ENCODE data around the gene CACNG5.
"Not testable (repeated sequence)": the region's sequence is repeated elsewhere in the genome, so short reads cannot be mapped to it uniquely, and the experiment has no call there.

Gene CACNG5

DNA sequence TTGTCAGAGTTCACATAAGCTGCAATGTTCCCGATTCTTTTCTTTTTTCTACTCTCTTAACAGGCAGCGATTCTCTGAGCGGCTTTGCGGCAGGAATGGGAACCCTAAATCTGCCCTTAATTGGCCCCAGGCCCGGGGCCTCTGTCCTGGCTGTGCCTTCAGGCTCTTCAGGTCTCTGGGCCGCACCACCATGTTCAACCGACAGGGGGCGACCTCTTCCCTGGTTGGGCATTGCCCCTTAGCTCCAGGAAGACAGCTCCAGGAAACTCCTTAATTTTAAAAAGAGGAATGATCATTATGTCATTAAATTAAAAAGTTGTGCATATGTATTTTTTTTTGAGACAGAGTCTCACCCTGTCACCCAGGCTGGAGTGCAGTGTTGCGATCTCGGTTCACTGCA lies 20.3 kb downstream of the CACNG5 start:
- DNase-seq: no peak

- DNase-seq: no peak
Observed at GRCh38 chr17:66858226-66859083, 23.5 kb downstream of the CACNG5 start.

DNA sequence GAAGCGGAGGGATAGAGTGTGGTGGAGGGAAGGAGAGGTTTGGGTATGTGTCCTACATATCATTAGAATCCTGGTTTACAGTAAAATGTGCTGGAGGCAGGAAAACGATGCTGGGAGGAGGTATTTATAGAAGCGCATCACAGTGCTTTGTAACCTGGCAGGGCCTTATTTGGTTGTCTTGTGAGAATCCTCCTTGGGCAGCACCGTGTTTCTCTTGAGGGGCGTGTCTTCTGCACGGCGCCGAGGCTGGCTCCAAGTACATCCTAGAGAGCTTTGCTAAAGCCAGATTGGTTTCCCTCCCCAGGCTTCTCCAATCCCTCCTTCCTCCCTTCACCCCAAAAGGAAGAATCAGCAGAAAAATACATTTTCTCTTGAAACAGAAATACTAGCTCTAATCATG lies 24.4 kb downstream of the CACNG5 start:
- DNase-seq: no peak

DNA sequence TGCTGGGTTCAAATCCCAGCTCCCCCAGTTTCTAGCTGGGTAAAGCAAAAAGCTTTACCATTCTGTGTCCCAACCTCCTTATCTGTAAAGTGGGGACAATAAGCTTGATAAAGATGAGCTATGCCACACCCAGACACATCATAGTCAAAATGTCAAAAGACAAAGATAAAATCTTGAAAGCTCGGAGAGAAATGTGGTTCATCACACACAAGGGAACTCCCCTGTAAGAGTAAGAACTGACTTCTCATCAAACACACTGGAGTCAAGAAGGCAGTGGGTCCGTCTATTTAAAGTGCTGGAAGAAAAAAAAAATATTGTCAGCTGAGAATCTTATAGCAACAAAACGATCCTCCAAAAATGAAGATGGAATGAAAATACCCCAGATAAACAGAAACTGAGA lies 25.3 kb downstream of the CACNG5 start:
- no peak for DNase-seq

DNA sequence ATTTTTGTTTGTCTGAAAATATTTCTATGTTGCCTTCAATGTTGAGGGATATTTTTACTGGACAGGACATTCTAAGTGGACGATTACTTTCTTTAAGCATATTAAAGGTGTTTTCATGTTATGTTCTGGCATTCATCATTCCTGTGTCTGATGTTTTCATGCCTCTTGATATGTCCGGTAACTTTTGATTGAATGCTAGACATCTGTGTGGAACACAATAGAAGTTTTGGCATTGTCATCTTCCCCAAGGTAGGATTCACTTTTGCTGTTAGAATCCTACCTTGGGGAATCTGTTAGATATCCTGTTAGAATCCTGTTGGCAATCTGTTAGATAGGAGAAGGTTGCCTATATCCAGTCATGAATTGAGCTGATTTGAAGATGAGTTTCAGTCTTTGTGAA lies 28.9 kb downstream of the CACNG5 start:
- no peak for DNase-seq

DNA sequence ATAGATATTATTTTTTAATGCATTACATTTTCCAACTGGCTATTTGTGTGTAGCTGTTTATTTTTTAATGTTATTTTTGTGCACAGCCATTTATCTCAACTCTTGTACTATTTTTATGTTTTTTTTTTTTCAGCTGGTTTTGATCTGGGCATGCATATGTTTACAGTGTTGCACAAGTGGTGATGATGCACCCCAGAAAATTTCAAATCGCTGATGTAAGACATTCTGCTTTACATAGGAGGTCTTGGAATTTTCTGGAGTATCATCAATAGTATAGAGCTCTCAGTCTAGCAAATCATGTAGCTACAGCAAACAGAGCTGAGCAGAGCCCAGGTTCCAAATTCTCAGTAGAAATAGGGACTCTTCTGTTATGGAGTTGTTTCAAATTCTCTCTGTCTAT lies 30.2 kb downstream of the CACNG5 start:
- DNase-seq: no peak

DNA sequence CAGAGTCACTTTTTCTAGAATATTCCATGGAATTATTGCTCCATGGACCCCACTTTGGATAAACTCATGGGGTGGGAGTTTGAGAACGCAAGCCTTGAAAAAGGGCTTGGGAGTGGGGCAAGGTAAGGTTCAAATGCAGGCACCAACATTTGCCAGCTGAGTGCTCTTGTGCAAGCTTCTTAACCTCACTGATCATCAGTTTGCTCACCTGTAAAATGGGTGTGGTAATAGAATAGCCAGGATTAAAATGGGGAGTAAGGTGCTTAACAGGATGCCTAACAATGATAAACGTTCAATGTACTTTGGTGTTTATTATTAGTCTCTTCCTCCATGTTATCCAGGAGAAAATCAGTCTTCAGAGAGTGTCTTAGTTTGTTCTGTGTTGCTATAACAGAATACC lies 39.0 kb downstream of the CACNG5 start:
- no peak for DNase-seq

DNA sequence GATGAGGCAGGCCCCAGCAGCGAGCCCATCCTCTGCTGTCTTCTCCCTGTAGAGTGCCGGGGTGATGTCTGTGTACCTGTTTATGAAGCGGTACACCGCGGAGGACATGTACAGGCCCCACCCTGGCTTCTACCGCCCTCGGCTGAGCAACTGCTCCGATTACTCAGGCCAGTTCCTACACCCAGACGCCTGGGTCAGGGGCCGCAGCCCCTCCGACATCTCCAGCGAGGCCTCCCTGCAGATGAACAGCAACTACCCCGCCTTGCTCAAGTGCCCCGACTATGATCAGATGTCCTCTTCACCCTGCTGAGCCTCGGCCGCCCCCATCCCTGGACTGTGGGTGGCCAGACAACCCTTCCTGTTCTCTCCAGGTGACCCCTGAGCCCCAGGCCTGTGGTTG lies 50.0 kb downstream of the CACNG5 start:
- no peak for DNase-seq

GRCh38 chr17:66885417-66885816 lies 50.5 kb downstream of the CACNG5 start:
- DNase-seq: no peak

DNA sequence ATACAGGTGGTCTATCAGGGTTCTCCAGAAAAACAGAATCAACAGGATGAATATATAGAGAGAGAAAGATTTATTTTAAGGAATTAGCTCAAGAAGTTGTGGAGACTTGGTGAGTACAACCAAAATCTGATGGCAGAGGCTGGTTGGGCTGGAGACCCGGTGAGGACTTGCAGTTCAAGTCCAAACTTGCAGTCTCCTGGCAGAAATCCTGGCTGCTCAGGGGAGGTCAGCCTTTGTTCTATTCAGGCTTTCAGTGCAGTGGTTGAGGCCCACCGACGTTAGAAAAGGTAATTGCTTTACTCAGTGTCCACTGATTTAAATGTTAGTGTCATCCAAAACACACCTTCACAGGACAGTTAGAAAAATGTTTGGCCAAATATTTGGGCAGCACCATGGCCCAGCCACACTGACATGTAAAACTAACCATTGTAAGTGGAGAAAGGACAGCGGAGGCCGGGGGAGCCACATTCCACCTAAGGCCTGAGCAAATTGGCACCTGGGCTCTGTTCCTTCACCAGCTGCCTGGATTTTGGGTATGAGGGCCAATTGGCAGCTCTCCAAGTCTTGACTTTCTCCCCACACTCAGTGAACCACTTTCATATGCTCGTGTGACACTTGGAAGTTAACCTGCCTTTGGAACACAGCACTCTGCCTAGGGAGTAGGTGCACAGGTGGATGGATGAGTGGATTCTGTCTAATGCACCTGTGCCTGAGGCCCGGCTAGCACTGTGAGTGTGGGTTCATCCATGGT lies 54.7 kb downstream of the CACNG5 start:
- DNase-seq: no peak

- no peak for DNase-seq
Observed at GRCh38 chr17:66892246-66892645, 57.3 kb downstream of the CACNG5 start.

DNA sequence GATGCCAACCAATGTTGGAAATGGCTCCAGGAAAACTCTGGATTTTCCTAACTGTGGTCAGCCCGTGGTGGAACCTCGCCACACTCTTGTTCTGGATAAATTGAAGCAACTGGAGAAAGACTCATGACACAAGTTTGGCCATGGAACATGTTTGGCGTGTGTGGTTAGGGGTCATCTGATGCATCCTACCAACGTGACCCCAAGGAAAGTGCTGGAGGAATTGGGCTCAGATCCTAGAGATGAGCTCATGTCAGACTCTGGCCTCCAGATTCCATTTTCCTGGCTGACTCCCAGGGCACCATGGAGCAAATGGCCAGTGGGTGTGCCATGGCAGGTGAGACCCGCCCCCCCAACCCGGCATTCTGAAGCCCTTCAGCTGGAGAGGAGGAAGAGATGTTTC lies 58.5 kb downstream of the CACNG5 start:
- DNase-seq: no peak

DNA sequence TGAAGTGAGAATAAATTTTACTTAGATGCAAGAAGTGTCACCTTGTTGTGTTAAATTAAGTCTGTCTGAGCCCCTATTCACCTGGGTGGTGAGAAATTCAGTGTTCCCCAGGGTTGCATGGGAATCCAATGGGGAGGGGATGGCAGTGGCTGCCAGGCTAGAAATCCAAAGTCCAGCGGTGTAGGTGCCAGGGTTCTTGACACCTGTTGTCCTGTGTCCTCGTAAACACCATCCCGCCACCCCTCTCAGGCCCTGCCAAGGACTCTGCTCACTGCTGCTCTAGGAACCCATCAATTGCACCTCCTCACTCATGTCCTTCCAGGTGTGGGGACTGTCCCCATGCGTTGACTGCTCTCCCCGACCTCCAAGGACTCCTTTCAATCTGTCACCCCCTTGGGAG lies 58.9 kb downstream of the CACNG5 start:
- DNase-seq: no peak

- no peak for DNase-seq
Observed at GRCh38 chr17:66897141-66897540, 62.2 kb downstream of the CACNG5 start.

- no peak for DNase-seq
Observed at GRCh38 chr17:66898536-66898935, 63.6 kb downstream of the CACNG5 start.

GRCh38 chr17:66900126-66901010 lies 65.5 kb downstream of the CACNG5 start:
- no peak for DNase-seq

GRCh38 chr17:66903296-66903695 lies 68.4 kb downstream of the CACNG5 start:
- DNase-seq: not testable (repeated sequence)

DNA sequence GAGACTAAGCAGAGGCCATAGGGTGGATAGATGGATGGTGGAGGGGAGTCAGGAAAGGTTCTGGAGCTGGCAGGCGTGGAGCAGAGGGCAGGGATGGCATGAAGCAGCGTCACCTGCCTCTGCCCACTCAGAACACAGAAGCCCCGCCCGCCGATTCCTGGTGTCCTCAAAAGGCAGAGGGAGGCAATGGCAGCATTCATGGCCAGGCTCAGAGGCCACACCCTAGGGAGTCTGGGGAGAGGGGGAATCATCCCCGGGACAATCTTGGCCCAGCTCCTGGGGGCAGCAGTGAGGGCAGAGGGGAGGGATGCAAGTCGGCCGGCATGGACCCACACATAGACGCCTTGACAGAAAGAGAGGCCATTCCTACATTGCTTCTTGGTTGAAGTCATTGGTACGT lies 68.9 kb downstream of the CACNG5 start:
- DNase-seq: no peak

DNA sequence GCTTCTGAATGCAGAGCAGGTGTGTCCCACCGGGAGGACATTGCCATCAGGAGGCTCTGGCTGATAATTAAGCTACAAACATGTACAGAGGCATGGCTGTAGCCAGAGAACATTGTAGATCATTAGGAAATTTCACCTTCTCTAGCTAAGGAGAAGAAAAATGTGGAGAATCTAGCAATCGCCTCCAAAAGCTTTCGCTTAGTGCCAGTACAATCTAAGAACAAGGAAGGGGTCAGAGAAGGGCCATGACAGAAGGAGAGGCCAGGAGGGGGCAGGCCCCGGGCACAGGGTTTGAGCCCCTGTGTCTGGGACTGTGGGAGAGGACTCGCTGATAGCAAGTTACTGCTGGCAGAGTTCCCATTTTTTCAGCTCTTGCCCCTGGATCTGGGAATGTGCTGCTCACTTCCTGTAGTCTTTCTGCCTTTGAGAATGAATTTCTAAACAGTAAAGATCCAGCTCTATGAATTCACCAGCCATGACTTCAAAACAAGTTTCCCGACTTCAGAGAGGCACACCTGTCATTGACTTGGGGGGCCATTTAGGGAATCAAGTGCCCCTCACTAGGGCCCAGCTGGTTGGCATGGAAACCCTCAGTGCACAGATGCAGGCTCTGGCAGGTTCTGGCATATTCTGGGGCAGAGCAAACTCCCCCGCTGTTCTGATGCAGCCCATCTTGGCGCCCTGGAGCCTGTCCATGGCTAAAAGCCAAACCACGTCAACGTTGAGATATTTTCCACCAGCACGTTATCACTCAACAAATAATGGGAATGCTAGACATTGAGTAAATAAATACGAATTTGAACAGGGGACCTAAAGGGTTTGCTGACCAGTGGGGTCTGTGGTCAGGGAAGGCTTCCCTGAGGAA lies 70.1 kb downstream of the CACNG5 start:
- no peak for DNase-seq

DNA sequence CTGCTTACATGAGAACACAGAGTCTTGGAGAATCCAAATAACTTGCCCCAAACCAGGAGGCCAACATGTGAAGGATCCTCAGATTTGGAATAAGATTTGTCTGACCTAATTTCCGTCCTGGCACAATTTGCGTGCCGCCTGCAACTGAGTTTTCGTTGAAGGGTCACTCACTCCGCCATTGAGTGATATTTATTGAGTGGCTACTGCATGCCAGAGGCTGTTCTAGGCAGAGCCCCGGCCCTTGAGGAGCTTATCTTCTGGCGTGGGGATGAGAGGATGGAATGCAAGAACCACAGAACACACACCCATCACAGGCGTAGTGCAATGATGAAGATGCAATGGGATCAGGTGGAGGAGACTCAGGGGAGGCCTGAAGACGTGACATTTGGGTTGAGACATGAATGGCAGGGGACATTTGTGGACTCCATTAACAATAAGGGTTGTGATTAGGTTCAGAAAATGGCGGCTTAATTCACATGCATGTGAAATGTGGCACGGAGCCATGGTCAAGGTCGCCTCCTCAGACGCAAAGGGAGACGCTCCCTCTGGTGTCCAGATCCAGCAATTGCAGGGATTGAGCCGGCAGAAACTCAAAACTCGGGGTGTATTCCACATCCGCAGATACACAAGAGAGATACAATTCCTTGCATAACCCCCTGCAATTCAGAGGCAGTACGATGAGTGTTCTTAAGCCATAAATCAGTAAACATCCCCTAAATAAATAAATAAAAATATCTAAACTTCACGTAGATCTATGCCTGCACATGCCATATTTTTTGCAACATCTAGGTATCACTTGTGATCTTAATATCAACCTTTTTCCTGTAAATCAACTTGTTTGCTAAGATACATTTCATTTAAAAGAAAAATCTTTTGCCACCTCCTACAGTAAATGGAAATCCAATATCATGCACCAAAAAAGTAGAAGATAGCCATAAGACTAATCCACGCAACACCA lies 71.7 kb downstream of the CACNG5 start:
- peak; percentile 71 for DNase-seq

GRCh38 chr17:66909804-66910373 lies 75.0 kb downstream of the CACNG5 start:
- DNase-seq: no peak

Data from suppressor macrophage treated with lipopolysaccharide for 4 hours (primary cell).